ENCODE measurements around the gene SLC29A1. TPM values are rescaled to one million over a fixed set of nuclear protein-coding genes. Genes with fewer than 3 reads are reported as not detected.

SLC29A1 gene
- total and polyA plus RNA-seq, 2 donors (not counting 3 experiments of a cell fraction or from before 2014, with no cell fraction given): 202 to 539 TPM

GRCh38 chr6:44257025-44257752 is 33.8 kb downstream of the SLC29A1 start, which contains the start of gene SLC35B2:
TSS of gene SLC35B2 (minus strand) at chr6:44257528. CDS start at chr6:44257410, 118 bp downstream.
- Histone ChIP-seq H3K79me2 (ENCODE audit: control insufficient read depth, insufficient read depth, low read length) (peaks cover 30% of the 10 kb centered on the region), H3K4me2 (ENCODE audit: insufficient read depth, low read length) (peak within 1 kb of the TSS; percentile 63), H3K27me3 (ENCODE audit: control insufficient read depth in 2 of 2, insufficient read depth in 2 of 2, low read length in 2 of 2) (no peaks in the 10 kb centered on the region), H4K20me1 (replicated peaks; ENCODE audit: control insufficient read depth, extremely low read depth, insufficient read depth, low read length) (no peaks in the 10 kb centered on the region), H3K4me1 (ENCODE audit: control insufficient read depth, extremely low read depth, insufficient read depth, low read length) (peaks cover 14% of the 10 kb centered on the region), H3K9me1 (replicated peaks; ENCODE audit: control insufficient read depth, extremely low read depth, insufficient read depth, low read length) (no peaks in the 10 kb centered on the region), H2AFZ (ENCODE audit: low read depth, low read length) (peak within 1 kb of the TSS; percentile 56), H3K9ac (replicated peaks; ENCODE audit: extremely low read depth, insufficient read depth, low read length) (peak within 1 kb of the TSS; percentile 69), H3K36me3 (ENCODE audit: control insufficient read depth in 2 of 2, extremely low read depth in 1 of 2, insufficient read depth in 2 of 2, low read length in 2 of 2) (peaks cover 19 to 45% of the 10 kb centered on the region in 2 experiments), H3K4me3 (replicated peaks in 1 of 3; ENCODE audit: insufficient read depth in 1 of 3, low read depth in 1 of 3, low read length in 3 of 3) (peak within 1 kb of the TSS; percentile 67 to 89 (median 74)), H3K27ac (ENCODE audit: insufficient read depth, low read depth, low read length) (peak within 1 kb of the TSS; percentile 49), H3K9me3 (replicated peaks; ENCODE audit: control insufficient read depth, insufficient read depth, low read length) (no peaks in the 10 kb centered on the region)
- POLR2A ChIA-PET: interaction anchor here (0.6 to 2.9 kb wide), 5 partner anchors 10 to 161 kb away, joined by 3 to 49 read pairs (median 4); partner anchors contain the start of genes HSP90AB1 and TMEM63B
- BruUV-seq (replicated peaks): no TSS peak
- FAIRE-seq: peak; percentile 73
- intact Hi-C loops (cut with micrococcal nuclease): loop anchor here (1.0 to 2.0 kb wide), 2 partner anchors 36 to 85 kb away; no protein-coding TSS in a partner anchor
- CTCF ChIA-PET: interaction anchor here (0.8 to 3.3 kb wide), 20 partner anchors 10 to 160 kb away, joined by 3 to 38 read pairs (median 4); partner anchors contain the start of gene HSP90AB1
- peak; percentile 76 for DNase-seq (ENCODE audit: low read depth, low spot score)
- dilution Hi-C loops (cut with MboI; ENCODE audit: extremely low pct_ligation_motif_present, low sequenced_read_pairs): no loop called here
- TF ChIP-seq FOS (IDR thresholded peaks at IDR 0.05; ENCODE audit: borderline replicate concordance, insufficient read depth, low read length) (no peak), POLR2AphosphoS5 (IDR thresholded peaks at IDR 0.05; ENCODE audit: insufficient read depth, low read depth, low read length) (peak; percentile 88), POLR2A (IDR thresholded peaks at IDR 0.05; ENCODE audit: low read depth, low read length) (peak; percentile 79)
- TF ChIP-seq, protein P1, sequence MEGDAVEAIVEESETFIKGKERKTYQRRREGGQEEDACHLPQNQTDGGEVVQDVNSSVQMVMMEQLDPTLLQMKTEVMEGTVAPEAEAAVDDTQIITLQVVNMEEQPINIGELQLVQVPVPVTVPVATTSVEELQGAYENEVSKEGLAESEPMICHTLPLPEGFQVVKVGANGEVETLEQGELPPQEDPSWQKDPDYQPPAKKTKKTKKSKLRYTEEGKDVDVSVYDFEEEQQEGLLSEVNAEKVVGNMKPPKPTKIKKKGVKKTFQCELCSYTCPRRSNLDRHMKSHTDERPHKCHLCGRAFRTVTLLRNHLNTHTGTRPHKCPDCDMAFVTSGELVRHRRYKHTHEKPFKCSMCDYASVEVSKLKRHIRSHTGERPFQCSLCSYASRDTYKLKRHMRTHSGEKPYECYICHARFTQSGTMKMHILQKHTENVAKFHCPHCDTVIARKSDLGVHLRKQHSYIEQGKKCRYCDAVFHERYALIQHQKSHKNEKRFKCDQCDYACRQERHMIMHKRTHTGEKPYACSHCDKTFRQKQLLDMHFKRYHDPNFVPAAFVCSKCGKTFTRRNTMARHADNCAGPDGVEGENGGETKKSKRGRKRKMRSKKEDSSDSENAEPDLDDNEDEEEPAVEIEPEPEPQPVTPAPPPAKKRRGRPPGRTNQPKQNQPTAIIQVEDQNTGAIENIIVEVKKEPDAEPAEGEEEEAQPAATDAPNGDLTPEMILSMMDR (IDR thresholded peaks at IDR 0.05; ENCODE audit: extremely low read depth in 1 of 2, insufficient read depth in 1 of 2, low read depth in 1 of 2, low read length in 2 of 2): peak; percentile 65 to 66
- TF ChIP-seq, protein P2, sequence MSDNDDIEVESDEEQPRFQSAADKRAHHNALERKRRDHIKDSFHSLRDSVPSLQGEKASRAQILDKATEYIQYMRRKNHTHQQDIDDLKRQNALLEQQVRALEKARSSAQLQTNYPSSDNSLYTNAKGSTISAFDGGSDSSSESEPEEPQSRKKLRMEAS (IDR thresholded peaks at IDR 0.05; ENCODE audit: insufficient read depth, insufficient read length): peak; percentile 84
